AG04449 (cell line): ENCODE measurements around the gene DHX38.
"Not testable (repeated sequence)": the region's sequence is repeated elsewhere in the genome, so short reads cannot be mapped to it uniquely, and the experiment has no call there.

ENCODE experiments used
- CTCF ChIA-PET: fragments of 350-600 bp; formaldehyde crosslinking; extraction: SDS; loops from one replicate; lab custom pipeline; 2021; ENCODE audit warnings: antibody characterized with exemption; lab: Yijun Ruan, JAX
- POLR2A ChIA-PET: fragments of 400-600, 350-600 bp; formaldehyde crosslinking; extraction: SDS; loops from one replicate; lab custom pipeline; 2020; ENCODE audit warnings: antibody characterized with exemption, inconsistent platforms; lab: Yijun Ruan, JAX
- DNase-seq: peaks from one replicate; pipeline ENCODE4 v3.0.0-alpha.2; 2010; ENCODE audit warnings: low read depth, low spot score
- H3K4me3 ChIP-seq: 2 replicates; pipeline ENCODE4 v1.5.1; 2011; ENCODE audit warnings: low read depth, mild to moderate bottlenecking, control low read depth, low read length
- CTCF ChIP-seq: IDR thresholded peaks from one replicate; pipeline ENCODE4 v1.5.1; 2011; ENCODE audit warnings: mild to moderate bottlenecking, moderate library complexity, low read length, control low read depth, inconsistent platforms; ENCODE audit not compliant: insufficient read depth; ENCODE audit errors: missing control alignments

The DHX38 gene

GRCh38 chr16:72064361-72064894 lies 29.2 kb upstream of the DHX38 start:
- CTCF ChIA-PET, result interaction anchor here (0.7 to 1.2 kb wide), 2 partner anchors 10 to 36 kb away, joined by 3 to 5 read pairs; partner anchors contain the start of gene HP
- no peak for DNase-seq

GRCh38 chr16:72066747-72067146 lies 26.9 kb upstream of the DHX38 start:
- no peak for DNase-seq
- POLR2A ChIA-PET, result no interaction called here
- H3K4me3 ChIP-seq, result no peak overlapping the region
- CTCF ChIA-PET, result interaction anchor here (0.7 to 3.0 kb wide), 17 partner anchors 9 to 45 kb away, joined by 3 to 16 read pairs (median 5); partner anchors contain the start of genes DHX38, HP and TXNL4B
- peak; percentile 44 for TF ChIP-seq CTCF

More at GRCh38 chr16:72064361-72064894, 29.2 kb upstream of the DHX38 start:
- TF ChIP-seq CTCF, result no peak
- H3K4me3 ChIP-seq, result no peak overlapping the region
- POLR2A ChIA-PET, result no interaction called here

- ChIA-PET CTCF (interaction anchor here (1.2 to 3.0 kb wide), 4 partner anchors 9 to 31 kb away, joined by 4 to 16 read pairs (median 5); no protein-coding TSS in a partner anchor), POLR2A (no interaction called here)
- no peak for TF ChIP-seq CTCF
- H3K4me3 ChIP-seq, result no peak overlapping the region
- no peak for DNase-seq
Observed at GRCh38 chr16:72068930-72069329, 24.7 kb upstream of the DHX38 start.

GRCh38 chr16:72072514-72073342 lies 20.9 kb upstream of the DHX38 start:
- no peak for TF ChIP-seq CTCF
- DNase-seq, result no peak
- H3K4me3 ChIP-seq, result no peak overlapping the region
- ChIA-PET CTCF (no interaction called here), POLR2A (no interaction called here)

- POLR2A ChIA-PET, result no interaction called here
- TF ChIP-seq CTCF, result no peak
- DNase-seq, result no peak
- CTCF ChIA-PET, result no interaction called here
- no peak overlapping the region for H3K4me3 ChIP-seq
Observed at GRCh38 chr16:72073560-72074230, 20.0 kb upstream of the DHX38 start.

GRCh38 chr16:72075067-72075466 lies 18.6 kb upstream of the DHX38 start:
- H3K4me3 ChIP-seq, DNase-seq, POLR2A ChIA-PET: not testable (repeated sequence)
- CTCF ChIA-PET, result interaction anchor here (1.2 kb wide), 1 partner anchor 8 kb away, joined by 4 read pairs; no protein-coding TSS in a partner anchor

- H3K4me3 ChIP-seq, POLR2A ChIA-PET, DNase-seq: not testable (repeated sequence)
- CTCF ChIA-PET, result interaction anchor here (1.4 kb wide), 1 partner anchor 10 kb away, joined by 5 read pairs; no protein-coding TSS in a partner anchor
Observed at GRCh38 chr16:72076991-72077706, 16.5 kb upstream of the DHX38 start.
